Effector CD4-positive, alpha-beta T cell (primary cell): ENCODE results near the gene RNF157.

Experiments
- DNase-seq: peaks from one replicate; pipeline ENCODE4 v3.0.0-alpha.2; 2020

RNF157 gene

DNA sequence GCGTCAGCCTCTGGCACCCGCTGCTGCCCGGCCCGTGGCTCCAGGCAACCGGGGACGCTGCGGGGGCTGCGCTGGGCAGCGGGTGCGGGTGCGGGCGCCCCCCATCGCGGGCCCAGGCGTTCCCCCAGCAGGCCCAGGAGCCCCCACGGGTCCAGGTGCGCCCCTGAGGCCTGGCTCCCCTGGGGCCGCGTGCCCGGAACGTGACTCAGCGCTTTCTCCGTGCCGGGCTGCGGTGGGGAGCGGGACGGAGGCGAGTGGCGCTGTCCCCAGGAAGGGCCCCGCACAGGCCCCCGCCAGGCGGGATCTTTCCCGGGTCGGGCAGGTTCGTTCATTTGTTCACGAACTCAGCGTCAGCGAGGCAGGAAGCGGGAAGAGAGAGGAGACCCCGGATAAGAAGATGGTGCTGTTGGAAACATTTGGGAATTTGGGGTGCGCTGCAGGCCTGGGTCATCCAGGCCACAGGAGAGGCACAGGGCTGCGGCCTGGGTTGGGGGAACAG, 118.3 kb downstream of the RNF157 start:
- DNase-seq: no peak

DNA sequence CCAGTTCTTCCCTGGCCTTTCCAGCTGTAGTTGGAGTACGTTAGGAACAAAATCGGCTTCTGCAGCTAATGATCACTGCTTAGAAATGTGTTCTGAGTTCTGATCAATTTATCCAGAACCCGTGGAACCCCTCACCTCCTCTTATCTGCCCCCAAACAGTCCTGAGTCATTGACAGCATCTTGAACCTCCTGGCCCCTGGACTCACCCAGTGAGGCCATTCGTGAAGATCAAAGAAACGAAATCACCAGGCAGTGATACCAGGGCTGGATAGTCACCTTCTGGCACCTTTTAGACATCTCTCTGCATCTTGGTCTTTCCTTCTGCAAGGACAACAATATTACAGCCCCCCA, 119.7 kb downstream of the RNF157 start:
- DNase-seq: no peak

GRCh38 chr17:76119409-76120371, 120.6 kb downstream of the RNF157 start:
- DNase-seq: no peak

- no peak for DNase-seq
Observed at GRCh38 chr17:76115138-76115754, 125.0 kb downstream of the RNF157 start.

- DNase-seq: no peak
Observed at GRCh38 chr17:76111956-76112355, 128.3 kb downstream of the RNF157 start.

DNA sequence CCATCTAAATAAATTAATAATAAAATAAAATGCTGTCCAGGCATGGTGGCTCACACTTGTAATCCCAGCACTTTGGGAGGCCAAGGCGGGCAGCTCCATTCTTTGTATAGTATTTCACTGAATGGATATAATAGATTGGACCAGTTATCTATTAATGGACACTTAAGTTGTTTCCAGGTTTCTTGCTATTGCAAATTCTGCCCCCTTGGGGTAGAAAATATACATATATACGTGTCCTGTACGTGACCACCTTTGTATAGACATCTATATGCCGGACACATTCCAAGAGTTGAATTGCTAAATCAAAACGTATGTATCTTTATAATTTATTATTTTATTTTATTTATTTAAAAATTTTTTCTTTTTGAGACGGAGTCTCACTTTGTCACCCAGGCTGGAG, 132.8 kb downstream of the RNF157 start:
- DNase-seq: no peak

DNA sequence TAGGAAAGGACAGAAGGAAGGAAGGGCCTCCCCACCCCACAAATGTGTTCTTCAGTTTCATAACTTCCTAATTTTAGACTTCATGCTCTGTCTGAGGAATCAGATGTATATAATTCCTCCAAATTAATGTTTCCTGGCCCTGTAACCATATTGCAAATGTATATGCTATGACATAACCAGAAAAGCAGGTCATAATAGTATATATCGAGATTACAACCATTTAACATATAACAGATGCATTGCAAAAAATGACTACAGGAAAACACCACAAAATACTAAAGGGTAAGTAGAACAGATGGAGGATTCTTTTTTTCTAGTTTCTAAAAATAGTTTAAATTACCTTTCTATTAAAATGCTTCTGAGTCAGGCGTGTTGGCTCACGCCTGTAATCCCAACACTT, 133.6 kb downstream of the RNF157 start:
- no peak for DNase-seq

GRCh38 chr17:76104896-76105231, 135.4 kb downstream of the RNF157 start:
- no peak for DNase-seq

DNA sequence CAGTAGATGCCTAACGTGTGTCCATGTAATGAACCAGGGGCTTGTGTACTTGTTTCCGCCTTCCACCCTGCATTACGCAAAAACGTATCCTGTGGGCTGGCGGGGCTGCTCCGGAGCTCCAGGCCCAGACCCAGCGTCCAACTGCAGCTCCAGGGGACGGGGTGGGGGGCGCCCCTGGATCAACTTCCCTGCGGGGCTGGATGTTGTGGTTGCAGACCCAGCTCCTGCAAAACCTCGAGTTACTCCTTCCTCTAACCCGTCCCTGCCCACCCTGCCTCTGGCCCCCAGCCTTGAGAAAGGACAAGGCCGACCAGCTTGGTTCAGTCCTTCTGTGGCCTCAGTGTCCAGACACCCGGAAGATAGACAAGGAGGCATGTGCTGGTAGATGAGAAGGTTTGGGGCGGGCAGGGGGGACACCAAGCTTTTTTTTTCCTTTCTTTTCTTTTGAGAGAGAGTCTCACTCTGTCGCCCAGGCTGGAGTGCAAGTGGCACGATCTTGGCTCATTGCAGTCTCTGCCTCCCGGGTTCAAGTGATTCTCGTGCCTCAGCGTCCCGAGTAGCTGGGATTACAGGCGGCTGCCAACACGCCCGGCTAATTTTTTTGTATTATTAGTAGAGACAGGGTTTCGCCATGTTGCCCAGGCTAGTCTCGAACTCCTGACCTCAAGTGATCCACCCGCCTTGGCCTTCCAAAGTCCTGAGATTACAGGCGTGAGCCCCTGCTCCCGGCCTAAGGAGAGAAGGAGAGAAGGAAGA, 136.0 kb downstream of the RNF157 start:
- no peak for DNase-seq

- DNase-seq: peak; percentile 86
Observed at GRCh38 chr17:76103274-76104139, 136.8 kb downstream of the RNF157 start, which contains the start of gene EXOC7. EXOC7 (minus strand) TSS chr17:76103787; CDS start chr17:76103692, 95 bp downstream.

- DNase-seq: no peak
Observed at GRCh38 chr17:76102944-76103273, 137.4 kb downstream of the RNF157 start.

GRCh38 chr17:76097716-76098295, 142.5 kb downstream of the RNF157 start:
- no peak for DNase-seq

- no peak for DNase-seq
Observed at GRCh38 chr17:76095943-76096342, 144.3 kb downstream of the RNF157 start.

DNA sequence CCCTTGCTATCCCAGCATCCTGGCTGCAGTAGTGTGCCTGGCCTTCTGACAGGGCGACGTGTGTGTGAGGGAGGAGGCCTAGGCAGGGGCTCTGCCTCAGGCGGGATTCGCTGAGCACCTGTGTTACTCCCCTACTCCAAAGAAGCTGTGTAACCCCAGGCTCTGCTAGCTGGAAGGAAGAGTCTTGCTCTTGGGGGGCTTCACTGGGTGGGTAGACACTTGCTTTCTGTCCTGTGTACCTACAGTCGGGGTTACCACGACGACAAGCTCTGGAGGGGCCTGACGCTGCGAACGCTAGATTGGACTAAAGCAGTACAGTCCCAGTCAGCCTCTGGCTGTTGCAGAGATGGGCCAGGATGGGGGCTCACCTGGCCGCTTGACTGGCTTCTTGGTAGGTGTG, 146.2 kb downstream of the RNF157 start:
- no peak for DNase-seq

- no peak for DNase-seq
Observed at GRCh38 chr17:76092526-76093413, 147.5 kb downstream of the RNF157 start.
